Measurements from ENCODE around the gene GPRIN2.
"Not testable (repeated sequence)": the region's sequence is repeated elsewhere in the genome, so short reads cannot be mapped to it uniquely, and the experiment has no call there.

GRCh38 chr10:46594453-46595063, 38.1 kb upstream of the GPRIN2 start:
- TF ChIP-seq POLR2A, POLR2AphosphoS5, EP300, CTCF (IDR thresholded peaks at IDR 0.05): not testable (repeated sequence)

Data from gastroesophageal sphincter (tissue), 3 donors.